Measurements from ENCODE around the gene MGAM2.

DNA sequence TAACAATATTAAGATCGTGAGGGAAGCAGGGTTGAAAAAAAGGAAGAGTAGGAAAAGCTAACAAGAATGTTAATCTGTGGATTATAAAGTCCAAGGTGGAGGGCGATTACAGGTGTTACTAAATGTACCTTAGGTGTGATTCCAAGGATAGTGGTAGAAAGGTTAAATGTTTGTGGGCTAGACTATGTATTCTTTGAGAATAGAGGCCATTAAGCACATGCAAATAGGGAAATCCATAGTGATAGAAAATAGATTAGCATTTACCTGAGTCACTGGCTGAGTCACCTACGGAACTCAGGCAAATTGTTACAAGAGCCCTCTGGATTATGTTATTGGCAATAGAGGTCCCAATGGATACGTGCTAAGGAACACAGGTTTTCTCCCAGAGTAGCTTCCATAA lies 9.0 kb downstream of the MGAM2 start:
- TF ChIP-seq USF2 (IDR thresholded peaks at IDR 0.05; ENCODE audit: low read depth, low read length) (no peak), POLR2A (IDR thresholded peaks at IDR 0.05; ENCODE audit: low read depth, low read length) (no peak), ELK1 (IDR thresholded peaks at IDR 0.05; ENCODE audit: borderline replicate concordance, low read depth, low read length) (no peak), RAD21 (IDR thresholded peaks at IDR 0.05; ENCODE audit: low read length) (no peak), CTCF (conservative IDR thresholded peaks at IDR 0.05; ENCODE audit: low read depth, low read length) (no peak), CHD1 (IDR thresholded peaks at IDR 0.05; ENCODE audit: low read depth, low read length) (no peak), NFE2L2 (IDR thresholded peaks at IDR 0.05; ENCODE audit: low read depth, low read length) (no peak), BHLHE40 (IDR thresholded peaks at IDR 0.05; ENCODE audit: low read depth, low read length) (no peak), SMC3 (IDR thresholded peaks at IDR 0.05; ENCODE audit: low read depth, low read length) (no peak), RCOR1 (IDR thresholded peaks at IDR 0.05; ENCODE audit: insufficient replicate concordance, low read length) (no peak)

All from IMR-90 (cell line).